Measurements from ENCODE around the gene NQO2.
A peak's percentile ranks its signal among the peaks of the same experiment; 100 is the strongest.
"Not testable (repeated sequence)": the region's sequence is repeated elsewhere in the genome, so short reads cannot be mapped to it uniquely, and the experiment has no call there.

Gene NQO2

DNA sequence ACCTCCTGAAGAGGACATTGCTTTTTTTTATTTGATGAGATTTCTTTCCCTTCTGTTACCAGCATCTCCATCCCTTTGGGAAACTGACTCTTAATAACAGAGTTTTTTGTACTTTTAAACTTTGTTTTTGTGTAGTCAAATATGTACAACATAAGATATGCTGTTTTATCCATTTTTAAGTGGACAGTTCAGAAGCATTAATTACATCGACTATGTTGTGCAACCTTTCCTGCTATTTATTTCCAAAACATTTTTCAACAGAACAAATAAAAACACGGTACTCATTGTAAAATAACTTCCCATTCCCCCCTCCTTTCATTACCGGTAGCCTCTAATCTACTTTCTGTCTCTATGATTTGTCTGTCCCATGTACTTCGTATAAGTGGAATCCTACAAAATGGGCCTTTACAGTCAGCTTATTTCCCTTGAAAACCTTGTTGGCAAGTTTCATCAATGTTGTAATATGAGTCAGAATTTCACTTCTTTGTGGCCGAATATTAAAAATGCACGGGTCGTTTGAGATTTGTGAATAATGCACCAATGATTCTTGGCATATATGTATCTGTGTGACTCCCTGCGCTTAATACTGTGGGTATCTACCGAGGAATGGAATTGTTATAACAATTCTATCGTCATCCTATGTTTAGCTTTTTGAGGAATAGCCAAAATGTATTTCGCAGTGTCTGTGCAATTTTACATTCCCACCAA is 57.5 kb downstream of the NQO2 start:
- H3K4me3 ChIP-seq (ENCODE audit: low read depth, low read length, poor library complexity, severe bottlenecking), result no peak overlapping the region
- no peaks in the 10 kb centered on the region for H3K36me3 ChIP-seq (ENCODE audit: insufficient read depth, low read length)
- H3F3A ChIP-seq (ENCODE audit: insufficient read depth, low read length), result 0 out of 2 replicates have a peak, but pooled peaks cover 4% of the 10 kb centered on the region
- no peak overlapping the region for H3K9ac ChIP-seq (ENCODE audit: low read length)
- peaks cover 39% of the 10 kb centered on the region for H3K4me1 ChIP-seq (ENCODE audit: insufficient read depth, low read length, severe bottlenecking)
- no peaks in the 10 kb centered on the region for H3K9me2 ChIP-seq (ENCODE audit: low read depth, low read length)
- H2AFZ ChIP-seq (ENCODE audit: low read length), result no peak overlapping the region
- no peaks in the 10 kb centered on the region for H3K9me3 ChIP-seq (ENCODE audit: low read length)
- no peak for TF ChIP-seq EZH2 (IDR thresholded peaks at IDR 0.05; ENCODE audit: borderline replicate concordance, low read length)
- TF ChIP-seq, protein P1, sequence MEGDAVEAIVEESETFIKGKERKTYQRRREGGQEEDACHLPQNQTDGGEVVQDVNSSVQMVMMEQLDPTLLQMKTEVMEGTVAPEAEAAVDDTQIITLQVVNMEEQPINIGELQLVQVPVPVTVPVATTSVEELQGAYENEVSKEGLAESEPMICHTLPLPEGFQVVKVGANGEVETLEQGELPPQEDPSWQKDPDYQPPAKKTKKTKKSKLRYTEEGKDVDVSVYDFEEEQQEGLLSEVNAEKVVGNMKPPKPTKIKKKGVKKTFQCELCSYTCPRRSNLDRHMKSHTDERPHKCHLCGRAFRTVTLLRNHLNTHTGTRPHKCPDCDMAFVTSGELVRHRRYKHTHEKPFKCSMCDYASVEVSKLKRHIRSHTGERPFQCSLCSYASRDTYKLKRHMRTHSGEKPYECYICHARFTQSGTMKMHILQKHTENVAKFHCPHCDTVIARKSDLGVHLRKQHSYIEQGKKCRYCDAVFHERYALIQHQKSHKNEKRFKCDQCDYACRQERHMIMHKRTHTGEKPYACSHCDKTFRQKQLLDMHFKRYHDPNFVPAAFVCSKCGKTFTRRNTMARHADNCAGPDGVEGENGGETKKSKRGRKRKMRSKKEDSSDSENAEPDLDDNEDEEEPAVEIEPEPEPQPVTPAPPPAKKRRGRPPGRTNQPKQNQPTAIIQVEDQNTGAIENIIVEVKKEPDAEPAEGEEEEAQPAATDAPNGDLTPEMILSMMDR (IDR thresholded peaks at IDR 0.05; ENCODE audit: low read length), result no peak
- H4K20me1 ChIP-seq (ENCODE audit: insufficient read depth, low read length), result no peaks in the 10 kb centered on the region
- H3K27me3 ChIP-seq (ENCODE audit: insufficient read depth, low read length), result no peaks in the 10 kb centered on the region
- no peaks in the 10 kb centered on the region for H3K79me2 ChIP-seq (ENCODE audit: insufficient read depth, low read length)
- H3K27ac ChIP-seq (ENCODE audit: low read depth, low read length, poor library complexity, severe bottlenecking), result no peak overlapping the region
- no peak overlapping the region for H3K4me2 ChIP-seq (ENCODE audit: low read length)

DNA sequence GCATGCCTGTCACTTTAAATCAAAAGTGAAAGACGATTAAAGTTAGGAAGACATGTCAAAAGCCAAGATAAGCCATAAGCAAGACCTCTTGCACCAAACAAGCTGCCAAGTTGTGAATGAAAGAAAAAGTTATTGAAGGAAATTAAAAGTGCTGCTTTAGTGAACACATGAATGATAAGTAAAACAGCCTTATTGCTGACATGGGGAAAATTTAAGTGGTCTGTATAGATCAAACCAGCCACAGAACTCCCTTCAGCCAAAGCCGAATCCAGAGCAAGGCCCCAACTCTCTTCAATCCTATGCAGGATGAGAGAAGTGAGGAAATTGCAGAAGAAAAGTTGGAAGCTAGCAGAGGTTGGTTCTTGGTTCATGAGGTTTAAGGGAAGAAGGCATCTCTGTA is 59.3 kb downstream of the NQO2 start:
- TF ChIP-seq, protein P1 (IDR thresholded peaks at IDR 0.05; ENCODE audit: low read length), result no peak
- TF ChIP-seq EZH2 (IDR thresholded peaks at IDR 0.05; ENCODE audit: borderline replicate concordance, low read length), result no peak
- no peaks in the 10 kb centered on the region for H3K27me3 ChIP-seq (ENCODE audit: insufficient read depth, low read length)
- no peaks in the 10 kb centered on the region for H3K9me2 ChIP-seq (ENCODE audit: low read depth, low read length)
- H3K9ac ChIP-seq (ENCODE audit: low read length), result no peak overlapping the region
- peaks cover 30% of the 10 kb centered on the region for H3K4me1 ChIP-seq (ENCODE audit: insufficient read depth, low read length, severe bottlenecking)
- no peaks in the 10 kb centered on the region for H3K79me2 ChIP-seq (ENCODE audit: insufficient read depth, low read length)
- H3F3A ChIP-seq (ENCODE audit: insufficient read depth, low read length), result 0 out of 2 replicates have a peak, but pooled peaks cover 4% of the 10 kb centered on the region
- H2AFZ ChIP-seq (ENCODE audit: low read length), result no peak overlapping the region
- no peak overlapping the region for H3K4me2 ChIP-seq (ENCODE audit: low read length)
- H3K4me3 ChIP-seq (ENCODE audit: low read depth, low read length, poor library complexity, severe bottlenecking), result no peak overlapping the region
- H3K36me3 ChIP-seq (ENCODE audit: insufficient read depth, low read length), result no peaks in the 10 kb centered on the region
- H4K20me1 ChIP-seq (ENCODE audit: insufficient read depth, low read length), result no peaks in the 10 kb centered on the region
- no peaks in the 10 kb centered on the region for H3K9me3 ChIP-seq (ENCODE audit: low read length)
- no peak overlapping the region for H3K27ac ChIP-seq (ENCODE audit: low read depth, low read length, poor library complexity, severe bottlenecking)

DNA sequence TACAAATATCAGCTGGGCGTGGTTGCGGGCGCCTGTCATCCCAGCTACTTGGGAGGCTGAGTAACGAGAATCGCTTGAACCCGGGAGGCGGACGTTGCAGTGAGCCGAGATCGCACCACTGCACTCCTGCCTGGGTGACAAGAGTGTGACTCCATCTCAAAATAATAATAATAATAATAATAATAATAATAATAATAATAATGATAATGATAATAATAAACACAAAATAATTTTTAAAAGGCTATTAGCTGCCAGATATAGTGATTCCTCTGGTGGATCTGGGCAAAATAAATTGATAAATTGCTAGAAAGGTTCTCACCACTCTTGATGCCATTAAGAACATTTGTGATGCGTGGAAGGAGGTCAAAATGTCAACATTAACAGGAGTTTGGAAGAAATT is 60.4 kb downstream of the NQO2 start:
- not testable (repeated sequence) for H2AFZ ChIP-seq (ENCODE audit: low read length); H3F3A ChIP-seq (ENCODE audit: insufficient read depth, low read length); H3K9me3 ChIP-seq (ENCODE audit: low read length); H3K4me3 ChIP-seq (ENCODE audit: low read depth, low read length, poor library complexity, severe bottlenecking); H4K20me1 ChIP-seq (ENCODE audit: insufficient read depth, low read length); H3K36me3 ChIP-seq (ENCODE audit: insufficient read depth, low read length); H3K27ac ChIP-seq (ENCODE audit: low read depth, low read length, poor library complexity, severe bottlenecking); H3K27me3 ChIP-seq (ENCODE audit: insufficient read depth, low read length); H3K4me2 ChIP-seq (ENCODE audit: low read length); H3K9me2 ChIP-seq (ENCODE audit: low read depth, low read length); H3K9ac ChIP-seq (ENCODE audit: low read length); H3K79me2 ChIP-seq (ENCODE audit: insufficient read depth, low read length)
- H3K4me1 ChIP-seq (ENCODE audit: insufficient read depth, low read length, severe bottlenecking), result peaks cover 27% of the 10 kb centered on the region

DNA sequence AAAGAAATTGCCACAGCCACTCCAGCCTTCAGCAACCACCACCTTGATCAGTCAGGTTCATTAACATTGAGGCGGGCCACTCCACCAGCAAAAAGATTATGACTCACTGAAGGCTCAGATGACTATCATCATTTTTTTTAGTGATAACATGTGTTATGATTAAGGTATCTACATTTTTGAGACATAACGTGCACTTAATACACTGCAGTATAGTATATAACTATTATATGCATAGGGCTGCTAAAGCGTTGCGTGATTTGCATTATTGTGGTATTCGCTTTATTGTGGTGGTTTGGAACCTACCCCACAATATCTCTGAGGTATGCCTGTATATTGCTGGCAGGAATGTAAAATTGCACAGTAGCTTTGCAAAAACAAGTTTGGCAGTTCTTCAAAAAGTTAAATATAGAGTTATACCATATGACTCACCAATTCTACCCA is 61.8 kb downstream of the NQO2 start:
- no peaks in the 10 kb centered on the region for H3K9me3 ChIP-seq (ENCODE audit: low read length)
- H3K27ac ChIP-seq (ENCODE audit: low read depth, low read length, poor library complexity, severe bottlenecking), result peak overlapping the region; percentile 51
- peak overlapping the region; percentile 55 for H3K4me2 ChIP-seq (ENCODE audit: low read length)
- peaks cover 31% of the 10 kb centered on the region for H3K4me1 ChIP-seq (ENCODE audit: insufficient read depth, low read length, severe bottlenecking)
- no peaks in the 10 kb centered on the region for H3K79me2 ChIP-seq (ENCODE audit: insufficient read depth, low read length)
- peaks cover 4% of the 10 kb centered on the region; the same call in 1 of the 2 replicates for H3F3A ChIP-seq (ENCODE audit: insufficient read depth, low read length)
- H3K9ac ChIP-seq (ENCODE audit: low read length), result no peak overlapping the region
- no peaks in the 10 kb centered on the region for H3K36me3 ChIP-seq (ENCODE audit: insufficient read depth, low read length)
- H3K9me2 ChIP-seq (ENCODE audit: low read depth, low read length), result no peaks in the 10 kb centered on the region
- H2AFZ ChIP-seq (ENCODE audit: low read length), result no peak overlapping the region
- TF ChIP-seq, protein P1 (IDR thresholded peaks at IDR 0.05; ENCODE audit: low read length), result no peak
- TF ChIP-seq EZH2 (IDR thresholded peaks at IDR 0.05; ENCODE audit: borderline replicate concordance, low read length), result no peak
- H3K27me3 ChIP-seq (ENCODE audit: insufficient read depth, low read length), result no peaks in the 10 kb centered on the region
- peak overlapping the region; percentile 25 for H3K4me3 ChIP-seq (ENCODE audit: low read depth, low read length, poor library complexity, severe bottlenecking)
- H4K20me1 ChIP-seq (ENCODE audit: insufficient read depth, low read length), result no peaks in the 10 kb centered on the region

DNA sequence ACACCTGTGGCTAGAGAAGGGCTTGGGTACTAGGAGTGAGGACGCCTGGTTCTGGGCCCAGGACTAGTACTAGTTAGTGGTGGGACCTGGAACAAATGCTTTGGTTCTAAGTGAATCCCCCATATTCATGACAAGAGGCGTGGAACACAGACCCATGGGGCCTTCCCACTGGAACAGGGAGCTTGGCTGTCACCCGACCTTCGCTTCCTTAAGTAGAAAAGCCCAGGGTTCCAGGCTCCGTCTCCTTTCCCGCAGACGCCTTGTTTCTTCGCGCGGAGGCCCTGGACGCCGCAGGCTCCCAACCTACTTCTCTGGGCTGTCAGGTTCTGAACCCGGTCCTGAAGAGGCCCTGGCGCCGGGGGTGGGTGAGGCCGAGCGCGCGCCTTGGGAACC is 63.6 kb downstream of the NQO2 start:
- H3K27me3 ChIP-seq (ENCODE audit: insufficient read depth, low read length); H3K27ac ChIP-seq (ENCODE audit: low read depth, low read length, poor library complexity, severe bottlenecking); H4K20me1 ChIP-seq (ENCODE audit: insufficient read depth, low read length); H3K9me3 ChIP-seq (ENCODE audit: low read length); H3K36me3 ChIP-seq (ENCODE audit: insufficient read depth, low read length); H3K79me2 ChIP-seq (ENCODE audit: insufficient read depth, low read length); H3F3A ChIP-seq (ENCODE audit: insufficient read depth, low read length); H2AFZ ChIP-seq (ENCODE audit: low read length); H3K9me2 ChIP-seq (ENCODE audit: low read depth, low read length): not testable (repeated sequence)
- H3K4me3 ChIP-seq (ENCODE audit: low read depth, low read length, poor library complexity, severe bottlenecking), result peak overlapping the region; percentile 67
- peaks cover 46% of the 10 kb centered on the region for H3K4me1 ChIP-seq (ENCODE audit: insufficient read depth, low read length, severe bottlenecking)
- H3K9ac ChIP-seq (ENCODE audit: low read length), result peak overlapping the region; percentile 66
- peak overlapping the region; percentile 79 for H3K4me2 ChIP-seq (ENCODE audit: low read length)
